Activated CD4-positive, alpha-beta T cell treated with anti-CD3 and anti-CD28 coated beads, Interleukin-2, amount 10 ng/mL, durations not matched to agents 24 days and 14 days (primary cell): ENCODE measurements around the gene CCDC30. TPM values are rescaled to one million over a fixed set of nuclear protein-coding genes. Genes with fewer than 3 reads are reported as not detected.

Source experiments
- DNase-seq: peaks from one replicate; pipeline ENCODE4 v3.0.0; 2022
- H3K27ac Mint-ChIP-seq: one replicate; pipeline ENCODE4 v1.8.0; 2022; ENCODE audit warnings: mild to moderate bottlenecking, mixed read lengths
- H3K27me3 Mint-ChIP-seq: one replicate; pipeline ENCODE4 v1.8.0; 2022; ENCODE audit warnings: mixed read lengths
- H3K36me3 Mint-ChIP-seq: one replicate; pipeline ENCODE4 v1.8.0; 2022; ENCODE audit warnings: low read depth, mild to moderate bottlenecking, mixed read lengths
- H3K4me1 Mint-ChIP-seq: one replicate; pipeline ENCODE4 v1.8.0; 2021; ENCODE audit warnings: mixed read lengths
- H3K4me3 Mint-ChIP-seq: one replicate; pipeline ENCODE4 v1.8.0; 2022; ENCODE audit warnings: mild to moderate bottlenecking, moderate library complexity, mixed read lengths
- H3K9me3 Mint-ChIP-seq: one replicate; pipeline ENCODE4 v1.8.0; 2021; ENCODE audit warnings: mixed read lengths
- intact Hi-C: fragments of 100-400 bp; cut with micrococcal nuclease; formaldehyde crosslinking; loops from one replicate; pipeline ENCODE4 v1.15.1; 2023
- total RNA-seq: library from RNA; stranded (reverse); gene quantifications from 2 replicates; pipeline ENCODE4 v1.2.3, GENCODE V29; 2022

The CCDC30 gene
- total RNA-seq, 1 donor from 2014 or later: 0.68 TPM

- H3K4me1 Mint-ChIP-seq: peaks cover 58% of the 10 kb centered on the region
- peak; percentile 89 for DNase-seq
- H3K27me3 Mint-ChIP-seq: no peaks in the 10 kb centered on the region
- H3K27ac Mint-ChIP-seq: peak overlapping the region; percentile 83
- H3K9me3 Mint-ChIP-seq: no peaks in the 10 kb centered on the region
- peak overlapping the region; percentile 94 for H3K4me3 Mint-ChIP-seq
- H3K36me3 Mint-ChIP-seq: peaks cover 57% of the 10 kb centered on the region
- intact Hi-C loops: loop anchor here (1.0 to 10.0 kb wide), 7 partner anchors 25 to 346 kb away; partner anchors contain the start of genes C1orf50, CCDC30, FOXJ3 and P3H1
Observed at GRCh38 chr1:42682739-42683531, 219.8 kb downstream of the CCDC30 start.

GRCh38 chr1:42684139-42684538, 221.1 kb downstream of the CCDC30 start:
- Mint-ChIP-seq H3K4me3 (peak overlapping the region; percentile 94), H3K36me3 (peaks cover 56% of the 10 kb centered on the region), H3K9me3 (no peaks in the 10 kb centered on the region), H3K27me3 (no peaks in the 10 kb centered on the region), H3K4me1 (peaks cover 69% of the 10 kb centered on the region), H3K27ac (peak overlapping the region; percentile 83)
- intact Hi-C loops: loop anchor here (5.0 to 10.0 kb wide), 4 partner anchors 161 to 347 kb away; partner anchors contain the start of genes FOXJ3, SLC2A1 and ZNF691
- DNase-seq: peak; percentile 66

- peak overlapping the region; percentile 54 for H3K4me3 Mint-ChIP-seq
- H3K9me3 Mint-ChIP-seq: no peaks in the 10 kb centered on the region
- intact Hi-C loops: loop anchor here (10.0 kb wide), 2 partner anchors 158 to 238 kb away; partner anchors contain the start of gene ZNF691
- DNase-seq: no peak
- H3K27ac Mint-ChIP-seq: no peak overlapping the region
- H3K4me1 Mint-ChIP-seq: peaks cover 73% of the 10 kb centered on the region
- no peaks in the 10 kb centered on the region for H3K27me3 Mint-ChIP-seq
- H3K36me3 Mint-ChIP-seq: peaks cover 62% of the 10 kb centered on the region
Observed at GRCh38 chr1:42686418-42686817, 223.3 kb downstream of the CCDC30 start.

- Mint-ChIP-seq H3K4me3 (no peak overlapping the region), H3K4me1 (peaks cover 71% of the 10 kb centered on the region), H3K36me3 (peaks cover 64% of the 10 kb centered on the region), H3K9me3 (no peaks in the 10 kb centered on the region), H3K27me3 (no peaks in the 10 kb centered on the region), H3K27ac (no peak overlapping the region)
- no peak for DNase-seq
- intact Hi-C loops: loop anchor here (10.0 kb wide), 2 partner anchors 155 to 235 kb away; partner anchors contain the start of gene ZNF691
Observed at GRCh38 chr1:42689912-42690311, 226.8 kb downstream of the CCDC30 start.

GRCh38 chr1:42690477-42691156, 227.5 kb downstream of the CCDC30 start:
- no peak overlapping the region for H3K4me3 Mint-ChIP-seq
- intact Hi-C loops: no loop called here
- no peaks in the 10 kb centered on the region for H3K27me3 Mint-ChIP-seq
- no peak for DNase-seq
- H3K9me3 Mint-ChIP-seq: no peaks in the 10 kb centered on the region
- peaks cover 65% of the 10 kb centered on the region for H3K36me3 Mint-ChIP-seq
- H3K4me1 Mint-ChIP-seq: peaks cover 70% of the 10 kb centered on the region
- H3K27ac Mint-ChIP-seq: no peak overlapping the region

- no peak for DNase-seq
- H3K27ac Mint-ChIP-seq: no peak overlapping the region
- no peaks in the 10 kb centered on the region for H3K9me3 Mint-ChIP-seq
- H3K4me3 Mint-ChIP-seq: no peak overlapping the region
- H3K36me3 Mint-ChIP-seq: peaks cover 67% of the 10 kb centered on the region
- H3K27me3 Mint-ChIP-seq: no peaks in the 10 kb centered on the region
- H3K4me1 Mint-ChIP-seq: peaks cover 70% of the 10 kb centered on the region
- intact Hi-C loops: no loop called here
Observed at GRCh38 chr1:42691157-42691498, 228.0 kb downstream of the CCDC30 start.

GRCh38 chr1:42692461-42692860, 229.4 kb downstream of the CCDC30 start:
- DNase-seq: no peak
- peaks cover 68% of the 10 kb centered on the region for H3K36me3 Mint-ChIP-seq
- peaks cover 60% of the 10 kb centered on the region for H3K4me1 Mint-ChIP-seq
- H3K27ac Mint-ChIP-seq: no peak overlapping the region
- intact Hi-C loops: no loop called here
- H3K9me3 Mint-ChIP-seq: no peaks in the 10 kb centered on the region
- no peaks in the 10 kb centered on the region for H3K27me3 Mint-ChIP-seq
- H3K4me3 Mint-ChIP-seq: no peak overlapping the region

- Mint-ChIP-seq H3K4me3 (no peak overlapping the region), H3K27me3 (no peaks in the 10 kb centered on the region), H3K27ac (peak overlapping the region; percentile 16), H3K4me1 (peaks cover 55% of the 10 kb centered on the region), H3K36me3 (peaks cover 68% of the 10 kb centered on the region), H3K9me3 (no peaks in the 10 kb centered on the region)
- intact Hi-C loops: no loop called here
- DNase-seq: no peak
Observed at GRCh38 chr1:42692911-42693310, 229.8 kb downstream of the CCDC30 start.

- H3K27me3 Mint-ChIP-seq: no peaks in the 10 kb centered on the region
- H3K36me3 Mint-ChIP-seq: peaks cover 93% of the 10 kb centered on the region
- H3K4me3 Mint-ChIP-seq: no peak overlapping the region
- H3K27ac Mint-ChIP-seq: no peak overlapping the region
- H3K9me3 Mint-ChIP-seq: no peaks in the 10 kb centered on the region
- peaks cover 19% of the 10 kb centered on the region for H3K4me1 Mint-ChIP-seq
- intact Hi-C loops: no loop called here
- no peak for DNase-seq
Observed at GRCh38 chr1:42698081-42698813, 235.2 kb downstream of the CCDC30 start.

GRCh38 chr1:42700006-42700405, 236.9 kb downstream of the CCDC30 start:
- H3K36me3 Mint-ChIP-seq: peaks cover 96% of the 10 kb centered on the region
- H3K9me3 Mint-ChIP-seq: peaks cover 1% of the 10 kb centered on the region
- intact Hi-C loops: no loop called here
- no peaks in the 10 kb centered on the region for H3K27me3 Mint-ChIP-seq
- no peak overlapping the region for H3K4me3 Mint-ChIP-seq
- H3K4me1 Mint-ChIP-seq: peaks cover 11% of the 10 kb centered on the region
- H3K27ac Mint-ChIP-seq: no peak overlapping the region
- no peak for DNase-seq

GRCh38 chr1:42703888-42704464, 240.9 kb downstream of the CCDC30 start:
- intact Hi-C loops: no loop called here
- peaks cover 4% of the 10 kb centered on the region for H3K9me3 Mint-ChIP-seq
- no peak for DNase-seq
- no peak overlapping the region for H3K27ac Mint-ChIP-seq
- no peak overlapping the region for H3K4me3 Mint-ChIP-seq
- H3K4me1 Mint-ChIP-seq: no peaks in the 10 kb centered on the region
- peaks cover 92% of the 10 kb centered on the region for H3K36me3 Mint-ChIP-seq
- no peaks in the 10 kb centered on the region for H3K27me3 Mint-ChIP-seq
